A172 (cell line): ENCODE results near the gene PLCB1. TPM values are rescaled to one million over a fixed set of nuclear protein-coding genes. Genes with fewer than 3 reads are reported as not detected.
"Not testable (repeated sequence)": the region's sequence is repeated elsewhere in the genome, so short reads cannot be mapped to it uniquely, and the experiment has no call there.

Experiments used
- DNase-seq: peaks from one replicate; pipeline ENCODE4 v3.0.0-alpha.2; 2015; ENCODE audit warnings: low spot score
- total RNA-seq: library from RNA; depleted of rRNA; stranded (reverse); fragments of >200 nt; shearing (Covaris generic); gene quantifications from 2 replicates; pipeline ENCODE4 v1.2.3, GENCODE V29; 2014

PLCB1 gene
- total RNA-seq, 1 experiment from 2014 or later: 0.43 TPM

DNA sequence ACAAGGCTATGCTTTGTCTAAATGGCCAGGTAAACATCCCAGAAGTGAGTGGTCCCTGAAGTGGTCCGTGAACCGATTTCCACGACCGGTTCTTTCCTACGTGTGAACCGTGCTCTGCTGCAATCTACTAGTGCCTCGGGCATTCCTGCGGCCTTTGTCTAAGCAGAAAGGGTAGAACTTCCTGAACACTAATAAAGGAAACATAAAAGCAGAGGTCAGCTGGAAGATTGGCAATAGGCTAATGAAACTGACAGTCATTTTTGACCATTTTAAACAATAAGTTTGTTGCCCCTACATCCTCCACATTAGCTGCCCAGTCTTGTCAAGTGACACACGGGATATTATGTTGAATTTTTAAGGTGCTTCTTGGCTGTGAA lies 410.0 kb downstream of the PLCB1 start:
- DNase-seq: no peak

DNA sequence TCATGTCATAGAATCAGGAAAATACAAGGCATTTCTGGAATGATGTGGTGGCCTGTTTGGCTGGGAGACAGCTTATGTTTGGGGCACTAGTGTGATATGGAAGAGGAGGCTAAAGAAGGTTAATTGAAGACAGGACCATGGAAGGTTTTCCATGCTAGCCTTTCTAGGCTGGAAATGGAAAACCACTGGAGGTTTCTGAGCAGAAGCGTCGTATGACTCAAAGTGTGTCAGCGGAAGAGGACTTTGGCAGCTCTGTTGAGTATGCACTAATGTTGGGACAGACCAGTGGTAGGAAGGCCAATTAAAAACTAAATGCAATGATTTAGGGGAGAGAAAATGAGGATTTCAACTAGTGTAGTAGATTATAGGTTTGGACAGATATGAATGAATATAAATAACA lies 413.1 kb downstream of the PLCB1 start:
- no peak for DNase-seq

- no peak for DNase-seq
These were observed 415.1 kb downstream of the PLCB1 start for GRCh38 chr20:8547035-8547650.

- DNase-seq: no peak
These were observed 416.0 kb downstream of the PLCB1 start for GRCh38 chr20:8547968-8548588.

DNA sequence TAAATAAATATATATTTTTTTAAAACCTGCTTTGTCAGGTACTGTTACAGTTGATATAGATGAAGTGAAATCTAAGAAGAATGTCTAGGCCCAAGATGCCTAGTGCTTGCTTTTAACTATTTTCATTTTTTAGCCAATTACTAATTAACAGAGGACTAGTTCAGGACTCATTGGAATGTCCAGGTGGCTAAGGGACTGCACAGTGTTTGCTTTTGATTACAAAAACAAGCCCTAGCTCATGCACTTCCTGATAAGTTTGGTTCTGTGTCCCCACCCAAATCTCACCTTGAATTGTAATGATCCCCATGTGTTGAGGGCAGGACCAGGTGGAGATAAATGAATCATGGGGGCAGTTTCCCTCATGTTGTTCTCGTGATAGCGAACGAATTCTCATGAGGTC lies 417.1 kb downstream of the PLCB1 start:
- DNase-seq: no peak

DNA sequence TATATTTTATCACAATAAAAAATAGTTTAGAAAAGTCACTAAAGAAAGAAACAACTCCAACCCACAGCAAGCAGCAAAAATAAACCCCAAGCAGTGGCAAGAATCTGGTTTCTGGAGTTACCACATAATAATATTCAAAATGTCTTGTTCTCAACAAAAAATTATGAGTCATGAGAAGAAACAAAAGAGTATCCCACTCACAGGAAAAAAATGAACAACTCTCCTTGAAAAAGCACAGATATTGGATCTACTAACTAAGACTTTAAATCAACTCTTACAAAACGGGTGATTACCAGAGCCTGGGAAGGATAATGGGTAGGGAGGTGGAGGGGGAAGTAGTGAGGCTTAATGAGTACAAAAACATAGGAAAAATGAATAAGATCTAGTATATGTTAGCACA lies 425.6 kb downstream of the PLCB1 start:
- DNase-seq: no peak

DNA sequence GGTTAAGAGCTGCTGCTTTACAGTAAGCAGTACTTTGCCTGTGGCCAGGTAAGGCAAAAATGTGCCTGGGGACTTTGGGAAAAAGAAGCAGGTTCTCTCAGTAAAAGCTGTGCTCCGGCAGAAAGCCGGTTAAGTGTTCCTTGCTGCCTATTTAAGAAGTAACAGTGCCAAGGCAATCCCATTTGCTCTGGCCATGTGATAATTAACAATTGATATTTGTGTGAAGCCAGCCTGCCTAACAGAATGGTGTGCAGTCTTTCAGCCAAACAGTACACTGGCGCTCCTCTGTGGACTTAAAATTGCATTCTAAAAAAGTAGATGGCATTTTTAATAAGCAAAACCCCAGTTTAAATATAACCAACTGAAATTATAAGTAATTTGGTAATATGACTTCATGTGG lies 430.3 kb downstream of the PLCB1 start:
- DNase-seq: no peak

GRCh38 chr20:8568075-8568474 lies 436.0 kb downstream of the PLCB1 start:
- DNase-seq: no peak

DNA sequence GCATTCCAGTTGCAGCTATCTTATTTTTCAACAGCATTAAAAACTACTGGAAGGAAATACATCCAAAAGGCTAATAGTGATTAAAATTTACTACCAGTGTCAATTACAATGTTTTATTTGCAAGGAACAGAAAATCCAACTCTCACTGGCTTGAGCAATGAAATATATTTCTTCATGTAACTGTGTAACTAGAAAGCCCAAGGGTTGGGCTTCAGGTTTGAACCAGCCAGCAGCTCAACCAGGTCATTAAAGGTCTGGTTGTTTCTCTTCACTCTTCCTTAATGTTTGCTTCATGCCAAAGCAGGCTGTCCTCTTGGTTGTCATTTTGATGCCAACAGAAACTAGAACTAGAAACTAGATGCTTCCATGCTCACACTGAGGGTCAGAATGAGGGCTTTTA lies 437.7 kb downstream of the PLCB1 start:
- DNase-seq: no peak

GRCh38 chr20:8571611-8572010 lies 439.5 kb downstream of the PLCB1 start:
- no peak for DNase-seq

- DNase-seq: no peak
These were observed 441.6 kb downstream of the PLCB1 start for GRCh38 chr20:8573686-8574085.

DNA sequence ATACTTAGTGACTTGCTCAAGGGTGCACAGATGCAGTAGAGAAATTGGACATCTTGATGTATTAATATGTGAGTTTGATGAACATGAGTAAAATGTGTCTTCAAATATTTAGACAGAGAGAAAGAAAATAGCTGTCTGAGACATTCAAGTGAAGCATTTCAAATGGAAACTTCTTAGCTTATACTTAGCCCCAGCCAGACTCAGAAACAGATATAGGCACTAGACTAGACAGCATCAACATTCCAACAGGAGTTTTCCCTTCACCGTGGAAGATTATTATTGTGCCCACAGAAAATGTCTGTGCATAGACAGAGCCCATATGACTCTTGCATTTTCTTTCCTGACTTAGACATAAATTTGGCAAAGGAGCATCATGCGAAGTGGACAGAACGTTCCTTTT lies 443.0 kb downstream of the PLCB1 start:
- DNase-seq: no peak

- no peak for DNase-seq
These were observed 446.2 kb downstream of the PLCB1 start for GRCh38 chr20:8578161-8578865.

- DNase-seq: no peak
These were observed 447.0 kb downstream of the PLCB1 start for GRCh38 chr20:8579035-8579434.

DNA sequence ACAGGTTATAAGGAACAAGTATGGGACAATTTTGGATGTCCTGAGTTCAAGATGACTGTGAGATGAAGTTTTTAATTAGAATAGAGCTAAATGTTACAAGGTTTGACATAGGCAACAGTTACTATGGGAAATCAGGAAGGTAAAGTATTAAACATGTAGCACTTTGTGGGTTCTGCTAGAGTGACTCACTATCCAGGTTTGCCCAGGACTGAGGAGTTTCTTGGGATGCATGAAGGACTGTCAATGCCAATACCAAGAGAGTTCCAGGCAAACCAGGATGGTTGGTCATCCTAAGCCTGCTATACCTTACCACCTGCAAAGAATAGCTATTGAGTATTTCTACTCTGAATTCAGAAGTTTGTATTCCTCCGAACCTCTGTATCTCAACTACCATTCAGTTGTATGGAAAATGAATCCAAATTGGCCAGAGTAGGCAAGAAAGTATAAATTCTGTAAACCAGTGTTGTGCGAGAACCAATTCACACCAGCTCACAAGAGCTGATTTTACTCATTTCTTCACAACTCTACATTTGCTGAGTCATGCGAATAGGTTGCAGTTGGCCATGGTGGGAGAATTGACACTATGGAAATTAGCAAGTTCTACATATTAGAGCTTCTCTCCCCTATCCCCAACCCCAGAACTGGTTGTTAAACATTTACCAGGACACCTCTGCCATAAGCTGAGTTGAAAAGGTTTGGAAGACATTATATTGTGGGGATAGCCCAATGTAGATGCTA lies 449.5 kb downstream of the PLCB1 start:
- no peak for DNase-seq

- no peak for DNase-seq
These were observed 451.0 kb downstream of the PLCB1 start for GRCh38 chr20:8583012-8583565.

DNA sequence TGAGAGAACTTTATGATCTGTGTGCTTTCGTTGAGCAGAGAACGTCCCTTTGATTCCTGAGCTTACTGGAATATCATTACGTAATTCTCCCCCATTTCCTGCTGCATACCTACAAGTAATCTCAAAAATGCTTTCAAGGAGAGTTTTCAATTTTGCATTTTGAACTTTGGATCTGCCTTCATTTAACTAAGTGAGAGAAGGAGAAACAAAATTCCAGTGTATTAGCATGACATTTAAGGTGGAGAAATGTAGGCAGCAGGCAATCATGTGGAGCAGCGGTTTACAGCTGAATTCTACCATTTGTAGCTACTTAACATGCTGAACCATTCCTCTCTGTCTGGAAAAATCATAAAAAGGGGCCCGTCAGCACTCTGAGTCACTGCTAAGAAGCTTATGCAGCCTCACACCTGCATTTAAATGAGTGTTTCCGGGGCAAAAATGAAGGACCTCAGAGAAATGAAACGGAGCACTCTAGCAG lies 451.5 kb downstream of the PLCB1 start:
- DNase-seq: no peak

GRCh38 chr20:8587251-8587650 lies 455.2 kb downstream of the PLCB1 start:
- no peak for DNase-seq

DNA sequence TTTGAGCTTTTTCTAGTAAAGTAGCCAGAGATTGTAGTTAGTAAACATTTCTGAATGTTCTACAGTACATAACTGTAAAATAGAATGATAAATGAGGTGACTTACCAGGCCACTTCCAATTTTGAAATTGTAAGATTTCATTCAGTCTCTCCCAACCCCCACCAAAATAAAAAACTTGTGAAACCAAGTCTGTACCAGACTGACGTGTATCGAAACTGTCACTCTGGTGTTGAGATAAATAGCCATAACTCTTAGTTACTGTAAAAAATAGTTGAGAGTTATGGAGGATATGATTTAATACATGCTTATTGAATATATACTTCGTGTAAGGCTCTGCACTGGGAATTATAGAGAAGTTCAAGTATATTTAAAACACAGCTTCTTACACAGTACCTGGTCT lies 455.7 kb downstream of the PLCB1 start:
- no peak for DNase-seq

DNA sequence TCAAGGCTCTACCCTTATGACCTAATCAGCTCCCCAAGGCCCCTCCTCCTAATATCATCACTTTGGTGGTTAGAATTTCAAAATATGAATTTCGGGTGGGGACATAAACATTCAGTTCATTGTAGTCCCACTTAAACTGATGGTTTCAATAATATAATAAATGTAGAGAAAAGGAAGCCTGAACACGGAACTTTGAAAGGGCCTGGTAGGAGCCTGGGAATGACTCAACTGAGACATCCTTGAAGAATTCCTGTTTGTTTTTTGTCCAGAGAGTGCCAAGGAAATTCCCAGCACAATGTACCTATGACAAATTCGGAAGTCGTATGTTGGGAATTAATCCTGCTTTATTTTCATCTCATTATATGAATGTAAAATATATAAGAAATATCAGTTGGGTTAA lies 457.9 kb downstream of the PLCB1 start:
- DNase-seq: no peak

DNA sequence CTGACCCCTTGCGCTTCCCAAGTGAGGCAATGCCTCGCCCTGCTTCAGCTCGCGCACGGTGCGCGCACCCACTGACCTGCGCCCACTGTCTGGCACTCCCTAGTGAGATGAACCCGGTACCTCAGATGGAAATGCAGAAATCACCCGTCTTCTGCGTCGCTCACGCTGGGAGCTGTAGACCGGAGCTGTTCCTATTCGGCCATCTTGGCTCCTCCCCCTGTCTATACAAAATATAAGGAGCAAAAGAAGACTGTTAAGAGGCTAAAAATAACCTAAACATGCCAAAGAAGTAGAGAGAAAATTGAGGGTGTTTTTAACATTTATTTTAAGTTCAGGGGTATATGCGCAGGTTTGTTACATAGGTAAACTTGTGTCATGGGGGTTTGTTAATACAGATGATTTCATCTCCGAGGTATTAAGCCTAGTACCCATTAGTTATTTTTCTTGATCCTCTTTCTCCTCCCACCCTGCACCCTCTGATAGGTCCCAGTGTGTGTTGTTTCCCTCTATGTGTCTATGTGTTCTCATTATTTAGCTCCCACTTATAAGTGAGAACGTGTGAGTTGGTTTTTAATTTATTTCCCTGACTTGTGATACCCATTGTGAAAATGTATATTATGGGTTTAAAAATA lies 469.0 kb downstream of the PLCB1 start:
- DNase-seq: not testable (repeated sequence)

DNA sequence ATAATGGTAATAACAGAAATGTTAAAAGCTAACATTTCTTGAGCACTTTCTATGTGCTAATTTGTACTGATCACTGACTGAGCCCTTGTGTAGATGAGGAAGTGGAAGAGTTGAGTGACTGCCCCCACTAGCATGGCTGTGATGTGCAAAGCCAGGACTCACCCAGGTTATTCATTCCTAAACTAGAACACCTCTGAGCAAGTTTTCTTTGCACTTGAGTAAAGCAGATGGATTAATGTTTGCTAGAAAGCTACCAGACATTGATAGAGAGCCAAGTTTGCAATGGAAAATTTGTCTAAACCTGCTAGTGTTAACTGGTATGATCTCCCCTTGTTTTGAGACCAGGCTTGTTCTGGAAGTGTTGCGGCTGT lies 469.5 kb downstream of the PLCB1 start:
- no peak for DNase-seq
